ENCODE data around the gene FOXC2.
A peak's percentile ranks its signal among the peaks of the same experiment; 100 is the strongest.
"Not testable (repeated sequence)": the region's sequence is repeated elsewhere in the genome, so short reads cannot be mapped to it uniquely, and the experiment has no call there.

Gene FOXC2

GRCh38 chr16:86575095-86575685 is 8.6 kb downstream of the FOXC2 start:
- DNase-seq, result no peak

GRCh38 chr16:86575754-86576557 is 9.3 kb downstream of the FOXC2 start:
- peak; percentile 97 for DNase-seq

DNA sequence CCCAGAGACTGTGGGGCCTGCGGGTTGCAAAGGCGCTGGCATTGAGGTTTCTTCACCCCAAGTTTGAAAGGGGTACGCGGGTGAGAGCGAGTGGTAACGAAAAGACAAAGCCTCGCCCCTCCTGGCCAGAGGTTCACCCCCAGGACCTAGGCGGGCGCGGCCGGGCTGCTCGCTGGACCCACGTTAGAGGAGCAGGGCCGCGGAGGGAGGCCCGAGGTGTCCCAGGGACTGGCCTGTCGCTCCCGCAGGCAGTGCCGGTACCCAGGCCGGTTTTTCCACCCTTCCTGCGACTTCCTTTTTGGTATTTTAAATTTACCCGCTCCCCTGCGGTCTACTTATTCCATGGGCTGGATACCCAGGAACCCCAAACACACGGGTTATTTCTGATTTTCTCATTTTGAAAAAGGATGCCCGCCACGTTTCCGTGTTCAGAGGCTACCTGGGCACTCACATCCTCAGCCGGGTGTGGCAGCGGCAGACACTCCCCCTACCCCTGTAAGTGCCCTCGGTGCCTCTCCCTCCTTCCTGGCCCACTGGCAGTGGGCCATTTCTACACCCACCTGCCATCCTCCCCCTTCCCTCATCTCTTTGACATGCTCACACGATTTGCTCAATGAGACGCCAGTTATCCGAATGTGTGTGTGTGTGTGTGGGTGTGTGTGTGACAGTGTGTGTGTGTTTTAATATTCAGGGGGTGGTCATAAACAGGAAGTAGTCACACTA is 10.1 kb downstream of the FOXC2 start:
- peak; percentile 54 for DNase-seq

DNA sequence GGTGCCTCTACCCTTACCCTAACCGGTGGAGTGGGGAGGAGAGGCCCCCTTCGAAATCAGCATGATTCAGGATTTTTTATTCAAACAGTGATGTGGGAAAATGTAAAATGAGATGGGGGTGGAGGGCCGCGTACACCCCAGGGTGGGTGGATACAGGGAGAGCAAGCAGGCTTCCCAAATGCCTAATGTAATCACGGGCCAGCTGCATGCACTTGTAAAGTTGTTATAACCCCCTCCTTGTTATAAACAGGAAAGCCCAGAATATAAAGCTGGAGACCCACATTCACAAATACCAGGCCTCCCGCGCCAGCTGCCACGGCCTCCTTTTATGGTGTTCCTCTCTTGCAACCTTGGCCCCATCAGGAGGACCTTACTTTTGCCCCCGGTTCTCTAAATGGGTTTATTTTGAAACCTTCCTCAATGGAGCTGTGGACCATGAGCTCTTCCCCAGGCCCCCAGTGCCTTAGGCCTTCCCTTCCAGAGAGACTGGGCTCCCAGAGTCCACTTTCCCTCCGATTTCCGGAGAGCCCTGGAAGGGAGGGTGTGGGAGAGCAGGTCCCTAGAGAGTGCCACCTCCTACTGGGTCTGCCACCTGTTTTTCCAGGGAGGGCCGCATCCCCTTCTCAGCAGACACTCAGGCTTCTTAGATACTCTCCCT is 10.8 kb downstream of the FOXC2 start:
- DNase-seq, result no peak

GRCh38 chr16:86578061-86578599 is 11.5 kb downstream of the FOXC2 start, which contains the start of gene FOXL1:
FOXL1 (plus strand) TSS chr16:86578549; CDS start chr16:86578724, 175 bp downstream.
- DNase-seq, result peak; percentile 90

DNA sequence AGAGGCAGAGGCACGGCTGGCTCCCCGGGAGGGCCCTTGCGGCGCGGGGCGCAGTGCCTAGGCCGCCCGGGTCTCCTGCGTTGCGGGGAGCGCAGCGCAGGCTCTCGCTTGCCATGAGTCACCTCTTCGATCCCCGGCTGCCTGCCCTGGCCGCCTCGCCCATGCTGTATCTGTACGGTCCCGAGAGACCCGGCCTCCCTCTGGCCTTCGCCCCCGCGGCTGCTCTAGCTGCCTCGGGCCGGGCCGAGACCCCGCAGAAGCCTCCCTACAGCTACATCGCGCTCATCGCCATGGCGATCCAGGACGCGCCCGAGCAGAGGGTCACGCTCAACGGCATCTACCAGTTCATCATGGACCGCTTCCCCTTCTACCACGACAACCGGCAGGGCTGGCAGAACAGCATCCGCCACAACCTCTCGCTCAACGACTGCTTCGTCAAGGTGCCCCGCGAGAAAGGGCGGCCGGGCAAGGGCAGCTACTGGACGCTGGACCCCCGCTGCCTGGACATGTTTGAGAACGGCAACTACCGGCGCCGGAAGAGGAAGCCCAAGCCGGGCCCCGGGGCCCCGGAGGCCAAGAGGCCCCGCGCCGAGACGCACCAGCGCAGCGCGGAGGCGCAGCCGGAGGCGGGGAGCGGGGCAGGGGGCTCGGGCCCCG is 12.1 kb downstream of the FOXC2 start:
- DNase-seq, result peak; percentile 73

- DNase-seq, result no peak
These were observed 12.8 kb downstream of the FOXC2 start for GRCh38 chr16:86579268-86580062.

GRCh38 chr16:86580063-86580790 is 13.6 kb downstream of the FOXC2 start:
- no peak for DNase-seq

GRCh38 chr16:86580791-86581170 is 14.2 kb downstream of the FOXC2 start:
- no peak for DNase-seq

GRCh38 chr16:86581458-86581857 is 14.8 kb downstream of the FOXC2 start:
- no peak for DNase-seq

DNA sequence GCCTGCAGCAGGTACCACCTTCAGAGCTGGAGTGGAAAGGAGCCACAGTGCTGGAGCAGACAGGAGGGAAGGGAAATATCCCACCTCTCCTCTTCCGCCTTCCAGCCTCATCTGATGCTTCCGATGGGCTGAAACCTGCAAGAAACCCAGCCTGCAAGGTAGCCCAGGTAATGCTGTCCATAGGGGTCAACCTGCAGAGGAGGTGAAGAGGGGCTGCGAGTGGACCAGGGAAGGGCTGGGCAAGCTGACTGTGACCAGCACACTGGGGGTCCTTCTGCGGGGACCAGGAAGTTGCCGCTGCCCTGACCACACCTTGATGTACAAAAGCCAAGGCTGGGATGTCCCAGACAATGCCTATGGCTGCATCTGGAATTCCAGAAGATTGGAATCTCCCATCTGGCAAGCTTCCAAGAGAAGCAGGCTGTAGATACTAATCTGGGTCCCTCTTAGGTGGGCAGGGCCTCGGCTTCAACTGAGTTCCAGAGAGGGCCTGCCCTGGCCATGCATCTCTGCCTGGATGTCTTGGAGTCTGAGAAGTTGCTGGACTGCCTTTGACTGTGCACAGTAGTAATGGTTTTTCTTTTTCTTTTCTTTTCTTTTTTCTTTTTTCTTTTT is 17.5 kb downstream of the FOXC2 start:
- DNase-seq, result peak; percentile 63

DNA sequence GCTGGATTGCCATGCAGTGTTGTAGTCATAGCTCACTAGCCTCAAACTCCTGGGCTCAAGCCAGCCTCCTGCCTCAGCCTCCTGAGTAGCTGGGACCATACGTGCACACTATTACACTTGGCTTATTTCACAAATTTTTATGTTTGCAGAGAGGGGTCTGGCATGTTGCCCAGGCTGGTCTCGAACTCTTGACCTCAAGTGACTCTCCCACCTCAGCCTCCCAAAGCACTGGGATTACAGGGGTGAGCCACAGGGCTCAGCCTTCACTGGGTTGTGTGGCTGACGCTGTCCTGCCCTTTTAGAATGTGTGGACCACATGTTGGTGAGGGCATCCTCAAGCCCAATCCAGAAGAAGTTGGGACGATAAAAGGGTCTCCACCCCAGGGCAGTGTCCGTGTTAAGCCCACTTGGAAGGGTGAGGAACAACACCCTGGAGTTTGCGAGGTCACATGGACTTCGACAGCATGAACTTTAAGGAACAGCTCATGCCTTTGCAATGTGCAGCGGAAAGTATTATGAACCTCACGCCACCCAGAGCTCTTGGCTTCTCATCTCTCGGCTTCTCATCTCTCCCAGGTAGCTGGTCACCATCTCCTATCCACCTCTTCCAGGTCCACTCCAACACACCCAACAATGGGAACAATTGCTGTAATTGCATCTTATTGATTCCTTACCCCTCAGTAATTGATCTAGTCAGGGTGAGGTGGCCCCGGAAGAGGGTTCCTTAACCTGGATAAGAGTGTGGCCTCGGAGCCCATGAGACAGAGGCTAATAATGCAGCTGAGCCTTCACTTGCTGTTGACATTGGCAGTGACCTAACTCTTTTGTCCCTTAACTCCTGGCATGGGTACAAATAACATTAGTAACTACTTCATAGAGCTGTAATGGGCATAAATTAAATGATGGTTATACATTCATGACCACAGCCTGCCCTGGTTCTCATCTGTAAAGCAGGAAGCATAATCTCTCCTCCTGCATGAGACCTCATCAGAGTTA is 18.4 kb downstream of the FOXC2 start:
- peak; percentile 62 for DNase-seq

GRCh38 chr16:86585821-86586611 is 19.4 kb downstream of the FOXC2 start:
- peak; percentile 89 for DNase-seq

DNA sequence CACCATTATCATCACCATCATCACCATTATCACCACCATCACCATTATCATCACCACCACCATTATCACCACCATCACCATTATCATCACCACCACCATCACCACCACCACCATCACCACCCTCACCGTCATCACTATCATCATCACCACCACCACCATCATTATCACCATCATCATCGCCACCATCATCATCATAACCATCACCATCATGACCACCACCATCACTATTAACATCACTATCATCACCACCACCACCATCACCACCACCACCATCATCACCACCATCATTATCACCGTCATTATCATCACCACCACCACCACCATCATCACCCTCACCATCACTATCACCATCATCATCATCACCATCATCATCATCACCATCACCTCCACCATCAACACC is 20.9 kb downstream of the FOXC2 start:
- DNase-seq, result no peak

DNA sequence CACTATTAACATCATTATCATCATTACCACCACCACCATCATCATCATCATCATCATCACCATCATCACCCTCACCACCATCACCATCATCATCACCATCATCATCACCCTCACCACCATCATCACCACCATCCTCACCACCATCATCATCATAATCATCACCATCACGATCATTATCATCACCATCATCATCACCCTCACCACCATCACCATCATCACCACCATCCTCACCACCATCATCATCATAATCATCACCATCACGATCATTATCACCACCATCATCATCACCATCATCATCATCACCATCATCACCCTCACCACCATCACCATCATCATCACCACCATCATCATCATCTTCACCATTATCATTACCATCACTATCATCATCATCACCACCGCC is 21.3 kb downstream of the FOXC2 start:
- DNase-seq, result not testable (repeated sequence)

DNA sequence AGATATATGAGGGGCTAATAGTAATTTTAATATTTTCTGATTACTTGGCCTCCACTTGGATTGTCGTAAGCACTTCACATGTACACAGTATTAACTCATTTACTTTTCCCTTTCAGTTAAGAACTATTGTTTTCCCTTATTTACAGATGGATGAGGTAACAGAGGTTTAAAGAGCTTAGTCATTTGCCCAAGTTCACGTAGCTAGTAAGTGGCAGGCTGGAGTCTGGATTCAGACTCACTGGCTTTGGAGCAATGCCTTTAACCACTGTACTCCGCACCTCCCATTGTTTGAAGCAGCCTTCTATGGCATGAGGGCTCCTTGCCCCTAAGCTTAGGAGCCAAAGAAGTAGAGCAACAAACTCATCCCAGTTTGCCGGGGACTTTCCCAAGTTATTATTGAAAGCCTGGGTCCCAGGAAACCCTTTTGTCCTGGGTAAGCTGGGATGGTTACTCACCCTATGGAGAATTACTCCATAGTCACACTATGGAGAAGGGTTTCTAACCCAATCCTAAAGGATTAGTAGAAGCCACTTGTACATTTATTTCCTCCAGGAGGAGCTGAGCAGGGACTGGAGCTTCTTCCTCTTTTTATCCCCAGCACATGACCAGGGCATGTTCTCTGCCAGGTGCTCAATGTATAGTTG is 24.0 kb downstream of the FOXC2 start:
- DNase-seq, result peak; percentile 78

DNA sequence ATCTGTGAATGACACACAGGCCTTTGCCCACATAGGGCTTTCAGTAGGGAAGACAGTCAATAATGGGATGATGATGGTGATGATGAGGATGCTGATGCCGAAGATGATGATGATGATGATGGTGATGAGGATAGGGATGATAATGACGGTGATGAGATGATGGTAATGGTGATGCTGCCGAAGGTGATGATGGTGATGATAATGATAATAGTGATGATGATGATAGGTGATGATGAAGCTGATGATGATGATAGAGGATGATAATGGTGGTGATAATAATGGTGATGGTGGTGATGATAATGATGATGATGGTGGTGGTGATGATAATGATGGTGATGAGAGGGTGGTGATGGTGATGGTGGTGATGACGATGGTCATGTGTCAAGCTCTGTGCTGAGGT is 24.6 kb downstream of the FOXC2 start:
- no peak for DNase-seq
